K562 (cell line): ENCODE measurements around the gene PCP4L1. TPM values are rescaled to one million over a fixed set of nuclear protein-coding genes. Genes with fewer than 3 reads are reported as not detected.

Experiments
- DDX20 ChIP-seq: fragments of 450-650 bp; IDR thresholded peaks from 2 replicates; pipeline ENCODE4 v1.6.1; 2016; ENCODE audit warnings: missing genetic modification characterization, low read depth, mild to moderate bottlenecking, missing compliant biosample characterization, moderate library complexity
- PML ChIP-seq: IDR thresholded peaks from 2 replicates; pipeline ENCODE4 v1.6.1; 2012; ENCODE audit warnings: low read length, inconsistent platforms
- RBM39 ChIP-seq: fragments of 200-400 bp; formaldehyde crosslinking; optimal IDR thresholded peaks from 2 replicates; pipeline ENCODE3; 2018; ENCODE audit warnings: low read depth, low read length
- RFX7 ChIP-seq: fragments of 250-450 bp; sonication (Bioruptor Pico); IDR thresholded peaks from 2 replicates; pipeline ENCODE4 v1.5.1; 2021; ENCODE audit warnings: mild to moderate bottlenecking
- SRSF3 ChIP-seq: fragments of 200-400 bp; formaldehyde crosslinking; IDR thresholded peaks from 2 replicates; pipeline ENCODE4 v1.6.1; 2016; ENCODE audit warnings: mild to moderate bottlenecking, low read length, moderate library complexity; ENCODE audit not compliant: insufficient read depth
- TAF1 ChIP-seq: IDR thresholded peaks from 2 replicates; pipeline ENCODE4 v1.6.1; 2011; ENCODE audit warnings: mild to moderate bottlenecking, low read length, moderate library complexity; ENCODE audit not compliant: insufficient read depth, control insufficient read depth, severe bottlenecking; ENCODE audit errors: extremely low read depth
- ZKSCAN8 ChIP-seq: fragments of 200-800 bp; sonication (Bioruptor generic); IDR thresholded peaks from 2 replicates; pipeline ENCODE4 v1.6.1; 2016; ENCODE audit warnings: missing genetic modification characterization, missing compliant biosample characterization
- ZNF175 ChIP-seq: fragments of 200-800 bp; sonication (Bioruptor generic); IDR thresholded peaks from 2 replicates; pipeline ENCODE4 v1.6.1; 2016; ENCODE audit warnings: low read depth, mild to moderate bottlenecking, missing genetic modification characterization, missing compliant biosample characterization
- ZNF445 ChIP-seq: fragments of 250-450 bp; sonication (Bioruptor Pico); IDR thresholded peaks from 2 replicates; pipeline ENCODE4 v1.4.0; 2020; ENCODE audit warnings: low read depth, mild to moderate bottlenecking, moderate library complexity
- ZNF695 ChIP-seq: fragments of 450-650 bp; formaldehyde crosslinking; IDR thresholded peaks from 2 replicates; pipeline ENCODE4 v1.4.0; 2020; ENCODE audit warnings: mild to moderate bottlenecking, moderate library complexity
- polyA plus RNA-seq, 8 experiments: library from polyadenylated mRNA; depleted of rRNA in 4 of 8; stranded (reverse) in 5 of 8; unstranded in 3 of 8; fragments of >200 nt; fragmentation: Nextera tagmentation in 2 of 8; fragmentation: Illumina TruSeq in 1 of 8; extraction: Ambion mirVana in 2 of 8; extraction: Trizol in 1 of 8; gene quantifications; 2 replicates each; pipeline versions ENCODE4 v1.2.1 to v1.2.3, GENCODE V29; 2011 to 2014; ENCODE audit warnings: inconsistent platforms in 1 of 8, missing spikeins in 1 of 8
- total RNA-seq, 7 experiments: library from RNA; depleted of rRNA in 6 of 7; stranded (reverse); fragments of >200 nt in 6 of 7; fragmentation: Illumina TruSeq in 2 of 7; extraction: Trizol in 2 of 7; gene quantifications; 2 replicates each; pipeline versions ENCODE4 v1.2.1 to v1.2.3, GENCODE V29; 2011 to 2021; ENCODE audit warnings: low replicate concordance in 1 of 7
- TF ChIP-seq, protein P1 (sequence below): fragments of 450-650 bp; IDR thresholded peaks from 2 replicates; pipeline ENCODE4 v1.6.1; 2016; ENCODE audit warnings: missing biosample characterization, missing genetic modification characterization
- TF ChIP-seq, protein P2 (sequence below), 2 experiments: fragments of 450-650 bp; IDR thresholded peaks; 2 replicates each; pipeline ENCODE4 v1.6.1; 2018; ENCODE audit warnings: mild to moderate bottlenecking in 2 of 2, low read depth in 1 of 2; ENCODE audit not compliant: partially characterized antibody in 2 of 2
- TF ChIP-seq, protein P3 (sequence below): fragments of 450-650 bp; formaldehyde crosslinking; IDR thresholded peaks from 2 replicates; pipeline ENCODE4 v1.4.0; 2020; ENCODE audit warnings: mild to moderate bottlenecking, moderate library complexity
- TF ChIP-seq, protein P4 (sequence below): fragments of 450-650 bp; IDR thresholded peaks from 2 replicates; pipeline ENCODE4 v1.6.1; 2018; ENCODE audit not compliant: partially characterized antibody

PCP4L1 gene
- total and polyA plus RNA-seq, 9 of the 15 experiments (the other 6 are each of a cell fraction or from before 2014, with no cell fraction given), result not detected

DNA sequence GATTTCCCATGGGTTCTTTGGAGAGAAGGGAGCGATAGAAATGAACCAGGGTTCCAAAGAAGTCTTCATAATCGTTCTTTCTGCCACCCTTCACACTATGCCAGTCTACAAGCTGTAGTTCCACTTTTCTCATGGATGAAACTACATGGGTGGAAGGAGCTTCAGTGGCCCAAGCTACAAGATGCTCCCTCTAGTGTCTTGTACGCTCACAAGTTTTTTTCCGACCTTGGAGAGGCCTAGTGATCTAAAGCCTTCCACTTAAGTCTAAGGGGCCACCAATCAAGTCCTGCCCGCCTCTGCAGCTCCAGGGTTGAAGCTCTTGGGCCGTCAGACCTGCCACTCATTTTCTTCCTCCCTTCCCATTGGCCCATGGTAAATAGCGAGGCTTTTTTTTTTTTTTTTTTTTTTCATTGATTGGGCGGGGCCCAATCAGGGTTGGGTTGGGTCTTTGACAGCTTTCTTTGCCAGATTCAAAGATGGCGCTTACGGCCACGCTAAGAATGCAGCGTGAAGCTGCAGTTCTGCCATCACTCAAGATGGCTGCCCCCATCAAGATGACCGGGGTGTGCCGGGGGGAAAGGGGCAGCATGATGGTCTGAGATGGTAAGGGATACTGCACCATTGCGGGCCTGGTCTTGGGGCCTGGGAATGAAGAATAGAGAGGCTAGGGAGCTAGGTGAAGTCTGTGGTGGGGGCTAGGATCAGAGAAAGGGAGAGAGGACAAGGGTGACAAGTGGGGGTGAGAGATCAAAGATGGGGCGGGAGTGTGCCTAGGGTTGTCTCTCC is 32.8 kb upstream of the PCP4L1 start, which contains the start of gene TOMM40L (continued):
- TF ChIP-seq, protein P1, sequence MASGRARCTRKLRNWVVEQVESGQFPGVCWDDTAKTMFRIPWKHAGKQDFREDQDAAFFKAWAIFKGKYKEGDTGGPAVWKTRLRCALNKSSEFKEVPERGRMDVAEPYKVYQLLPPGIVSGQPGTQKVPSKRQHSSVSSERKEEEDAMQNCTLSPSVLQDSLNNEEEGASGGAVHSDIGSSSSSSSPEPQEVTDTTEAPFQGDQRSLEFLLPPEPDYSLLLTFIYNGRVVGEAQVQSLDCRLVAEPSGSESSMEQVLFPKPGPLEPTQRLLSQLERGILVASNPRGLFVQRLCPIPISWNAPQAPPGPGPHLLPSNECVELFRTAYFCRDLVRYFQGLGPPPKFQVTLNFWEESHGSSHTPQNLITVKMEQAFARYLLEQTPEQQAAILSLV, result no peak
- no peak for TF ChIP-seq ZNF695 (CRISPR knock-in tag)
- TF ChIP-seq ZNF445 (CRISPR knock-in tag), result no peak
- TF ChIP-seq TAF1, result peak; percentile 88
- TF ChIP-seq ZNF175 (CRISPR knock-in tag), result peak; percentile 82
- no peak for TF ChIP-seq RBM39
- TF ChIP-seq RFX7 (CRISPR knock-in tag), result no peak
- TF ChIP-seq SRSF3, result no peak
- TF ChIP-seq, protein P2, sequence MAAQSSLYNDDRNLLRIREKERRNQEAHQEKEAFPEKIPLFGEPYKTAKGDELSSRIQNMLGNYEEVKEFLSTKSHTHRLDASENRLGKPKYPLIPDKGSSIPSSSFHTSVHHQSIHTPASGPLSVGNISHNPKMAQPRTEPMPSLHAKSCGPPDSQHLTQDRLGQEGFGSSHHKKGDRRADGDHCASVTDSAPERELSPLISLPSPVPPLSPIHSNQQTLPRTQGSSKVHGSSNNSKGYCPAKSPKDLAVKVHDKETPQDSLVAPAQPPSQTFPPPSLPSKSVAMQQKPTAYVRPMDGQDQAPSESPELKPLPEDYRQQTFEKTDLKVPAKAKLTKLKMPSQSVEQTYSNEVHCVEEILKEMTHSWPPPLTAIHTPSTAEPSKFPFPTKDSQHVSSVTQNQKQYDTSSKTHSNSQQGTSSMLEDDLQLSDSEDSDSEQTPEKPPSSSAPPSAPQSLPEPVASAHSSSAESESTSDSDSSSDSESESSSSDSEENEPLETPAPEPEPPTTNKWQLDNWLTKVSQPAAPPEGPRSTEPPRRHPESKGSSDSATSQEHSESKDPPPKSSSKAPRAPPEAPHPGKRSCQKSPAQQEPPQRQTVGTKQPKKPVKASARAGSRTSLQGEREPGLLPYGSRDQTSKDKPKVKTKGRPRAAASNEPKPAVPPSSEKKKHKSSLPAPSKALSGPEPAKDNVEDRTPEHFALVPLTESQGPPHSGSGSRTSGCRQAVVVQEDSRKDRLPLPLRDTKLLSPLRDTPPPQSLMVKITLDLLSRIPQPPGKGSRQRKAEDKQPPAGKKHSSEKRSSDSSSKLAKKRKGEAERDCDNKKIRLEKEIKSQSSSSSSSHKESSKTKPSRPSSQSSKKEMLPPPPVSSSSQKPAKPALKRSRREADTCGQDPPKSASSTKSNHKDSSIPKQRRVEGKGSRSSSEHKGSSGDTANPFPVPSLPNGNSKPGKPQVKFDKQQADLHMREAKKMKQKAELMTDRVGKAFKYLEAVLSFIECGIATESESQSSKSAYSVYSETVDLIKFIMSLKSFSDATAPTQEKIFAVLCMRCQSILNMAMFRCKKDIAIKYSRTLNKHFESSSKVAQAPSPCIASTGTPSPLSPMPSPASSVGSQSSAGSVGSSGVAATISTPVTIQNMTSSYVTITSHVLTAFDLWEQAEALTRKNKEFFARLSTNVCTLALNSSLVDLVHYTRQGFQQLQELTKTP (IDR thresholded peaks at IDR 0.05; ENCODE audit: low read depth in 1 of 2, partially characterized antibody in 2 of 2), result no peak
- TF ChIP-seq, protein P3, sequence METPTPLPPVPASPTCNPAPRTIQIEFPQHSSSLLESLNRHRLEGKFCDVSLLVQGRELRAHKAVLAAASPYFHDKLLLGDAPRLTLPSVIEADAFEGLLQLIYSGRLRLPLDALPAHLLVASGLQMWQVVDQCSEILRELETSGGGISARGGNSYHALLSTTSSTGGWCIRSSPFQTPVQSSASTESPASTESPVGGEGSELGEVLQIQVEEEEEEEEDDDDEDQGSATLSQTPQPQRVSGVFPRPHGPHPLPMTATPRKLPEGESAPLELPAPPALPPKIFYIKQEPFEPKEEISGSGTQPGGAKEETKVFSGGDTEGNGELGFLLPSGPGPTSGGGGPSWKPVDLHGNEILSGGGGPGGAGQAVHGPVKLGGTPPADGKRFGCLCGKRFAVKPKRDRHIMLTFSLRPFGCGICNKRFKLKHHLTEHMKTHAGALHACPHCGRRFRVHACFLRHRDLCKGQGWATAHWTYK, result no peak; the same call in 1 of the 2 replicates
- TF ChIP-seq PML, result no peak
- TF ChIP-seq ZKSCAN8 (CRISPR knock-in tag), result no peak
- TF ChIP-seq, protein P4, sequence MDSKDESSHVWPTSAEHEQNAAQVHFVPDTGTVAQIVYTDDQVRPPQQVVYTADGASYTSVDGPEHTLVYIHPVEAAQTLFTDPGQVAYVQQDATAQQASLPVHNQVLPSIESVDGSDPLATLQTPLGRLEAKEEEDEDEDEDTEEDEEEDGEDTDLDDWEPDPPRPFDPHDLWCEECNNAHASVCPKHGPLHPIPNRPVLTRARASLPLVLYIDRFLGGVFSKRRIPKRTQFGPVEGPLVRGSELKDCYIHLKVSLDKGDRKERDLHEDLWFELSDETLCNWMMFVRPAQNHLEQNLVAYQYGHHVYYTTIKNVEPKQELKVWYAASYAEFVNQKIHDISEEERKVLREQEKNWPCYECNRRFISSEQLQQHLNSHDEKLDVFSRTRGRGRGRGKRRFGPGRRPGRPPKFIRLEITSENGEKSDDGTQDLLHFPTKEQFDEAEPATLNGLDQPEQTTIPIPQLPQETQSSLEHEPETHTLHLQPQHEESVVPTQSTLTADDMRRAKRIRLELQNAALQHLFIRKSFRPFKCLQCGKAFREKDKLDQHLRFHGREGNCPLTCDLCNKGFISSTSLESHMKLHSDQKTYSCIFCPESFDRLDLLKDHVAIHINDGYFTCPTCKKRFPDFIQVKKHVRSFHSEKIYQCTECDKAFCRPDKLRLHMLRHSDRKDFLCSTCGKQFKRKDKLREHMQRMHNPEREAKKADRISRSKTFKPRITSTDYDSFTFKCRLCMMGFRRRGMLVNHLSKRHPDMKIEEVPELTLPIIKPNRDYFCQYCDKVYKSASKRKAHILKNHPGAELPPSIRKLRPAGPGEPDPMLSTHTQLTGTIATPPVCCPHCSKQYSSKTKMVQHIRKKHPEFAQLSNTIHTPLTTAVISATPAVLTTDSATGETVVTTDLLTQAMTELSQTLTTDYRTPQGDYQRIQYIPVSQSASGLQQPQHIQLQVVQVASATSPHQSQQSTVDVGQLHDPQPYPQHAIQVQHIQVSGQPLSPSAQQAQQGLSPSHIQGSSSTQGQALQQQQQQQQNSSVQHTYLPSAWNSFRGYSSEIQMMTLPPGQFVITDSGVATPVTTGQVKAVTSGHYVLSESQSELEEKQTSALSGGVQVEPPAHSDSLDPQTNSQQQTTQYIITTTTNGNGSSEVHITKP, result peak; percentile 60
- no peak for TF ChIP-seq DDX20 (tag)
